ENCODE measurements around the gene ORC3. TPM values are rescaled to one million over a fixed set of nuclear protein-coding genes. Genes with fewer than 3 reads are reported as not detected.

ORC3 gene
- total RNA-seq, 4 donors from 2014 or later: 11.4 to 21.6 (median 13.9) TPM

- TF ChIP-seq, protein P1, sequence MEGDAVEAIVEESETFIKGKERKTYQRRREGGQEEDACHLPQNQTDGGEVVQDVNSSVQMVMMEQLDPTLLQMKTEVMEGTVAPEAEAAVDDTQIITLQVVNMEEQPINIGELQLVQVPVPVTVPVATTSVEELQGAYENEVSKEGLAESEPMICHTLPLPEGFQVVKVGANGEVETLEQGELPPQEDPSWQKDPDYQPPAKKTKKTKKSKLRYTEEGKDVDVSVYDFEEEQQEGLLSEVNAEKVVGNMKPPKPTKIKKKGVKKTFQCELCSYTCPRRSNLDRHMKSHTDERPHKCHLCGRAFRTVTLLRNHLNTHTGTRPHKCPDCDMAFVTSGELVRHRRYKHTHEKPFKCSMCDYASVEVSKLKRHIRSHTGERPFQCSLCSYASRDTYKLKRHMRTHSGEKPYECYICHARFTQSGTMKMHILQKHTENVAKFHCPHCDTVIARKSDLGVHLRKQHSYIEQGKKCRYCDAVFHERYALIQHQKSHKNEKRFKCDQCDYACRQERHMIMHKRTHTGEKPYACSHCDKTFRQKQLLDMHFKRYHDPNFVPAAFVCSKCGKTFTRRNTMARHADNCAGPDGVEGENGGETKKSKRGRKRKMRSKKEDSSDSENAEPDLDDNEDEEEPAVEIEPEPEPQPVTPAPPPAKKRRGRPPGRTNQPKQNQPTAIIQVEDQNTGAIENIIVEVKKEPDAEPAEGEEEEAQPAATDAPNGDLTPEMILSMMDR (IDR thresholded peaks at IDR 0.05): no peak
- DNase-seq (ENCODE audit: low spot score) (no peak), ATAC-seq (ENCODE audit: low FRiP score) (no peak)
Observed at GRCh38 chr6:87664921-87665485, 75.1 kb downstream of the ORC3 start.

- TF ChIP-seq, protein P1 (IDR thresholded peaks at IDR 0.05): no peak
- ATAC-seq (ENCODE audit: low FRiP score) (no peak), DNase-seq (ENCODE audit: low spot score) (no peak)
Observed at GRCh38 chr6:87667032-87667431, 77.1 kb downstream of the ORC3 start.

DNA sequence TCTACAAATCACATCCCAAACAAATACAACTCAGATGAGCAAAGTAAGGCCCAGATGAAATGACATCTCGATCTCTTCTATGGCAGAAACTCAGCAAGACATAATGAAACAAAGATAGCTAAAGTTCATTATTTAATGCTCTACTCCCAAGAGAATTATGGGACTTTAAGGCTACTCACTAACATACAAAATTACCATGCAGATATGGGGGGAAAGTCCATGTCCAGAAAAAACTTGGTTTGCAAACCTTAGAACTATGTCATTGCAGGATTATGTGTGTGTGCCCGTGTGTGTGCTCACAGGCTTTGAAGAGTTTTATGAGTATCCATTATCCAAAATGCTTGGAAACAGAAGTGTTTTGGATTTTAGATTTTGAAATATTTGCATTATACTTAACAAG lies 78.1 kb downstream of the ORC3 start:
- TF ChIP-seq, protein P1 (IDR thresholded peaks at IDR 0.05): no peak

DNA sequence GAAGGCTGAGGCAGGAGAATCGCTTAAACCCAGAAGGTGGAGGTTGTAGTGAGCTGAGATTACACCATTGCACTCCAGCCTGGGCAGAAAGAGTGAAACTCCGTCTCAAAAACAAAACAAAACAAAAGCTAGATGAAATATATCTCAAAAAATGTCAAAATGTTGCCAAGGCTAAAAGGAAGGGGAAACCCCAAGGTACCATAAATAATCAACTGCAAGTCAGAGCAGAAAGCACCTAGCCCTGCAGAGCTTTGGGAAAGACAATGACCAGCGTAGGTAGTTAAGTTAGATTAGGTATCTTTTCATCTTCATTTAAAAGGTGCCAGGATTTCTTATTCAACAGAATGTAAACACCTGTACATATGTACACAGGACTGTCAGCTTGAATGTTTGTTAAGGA lies 79.1 kb downstream of the ORC3 start:
- no peak for ATAC-seq (ENCODE audit: low FRiP score)
- TF ChIP-seq, protein P1 (IDR thresholded peaks at IDR 0.05): no peak
- DNase-seq (ENCODE audit: low spot score): no peak

More for the DNA sequence above, 78.1 kb downstream of the ORC3 start:
- DNase-seq (ENCODE audit: low spot score) (no peak), ATAC-seq (ENCODE audit: low FRiP score) (no peak)

GRCh38 chr6:87670707-87671106 lies 80.8 kb downstream of the ORC3 start:
- TF ChIP-seq, protein P1 (IDR thresholded peaks at IDR 0.05): no peak
- no peak for ATAC-seq (ENCODE audit: low FRiP score)
- no peak for DNase-seq (ENCODE audit: low spot score)

DNA sequence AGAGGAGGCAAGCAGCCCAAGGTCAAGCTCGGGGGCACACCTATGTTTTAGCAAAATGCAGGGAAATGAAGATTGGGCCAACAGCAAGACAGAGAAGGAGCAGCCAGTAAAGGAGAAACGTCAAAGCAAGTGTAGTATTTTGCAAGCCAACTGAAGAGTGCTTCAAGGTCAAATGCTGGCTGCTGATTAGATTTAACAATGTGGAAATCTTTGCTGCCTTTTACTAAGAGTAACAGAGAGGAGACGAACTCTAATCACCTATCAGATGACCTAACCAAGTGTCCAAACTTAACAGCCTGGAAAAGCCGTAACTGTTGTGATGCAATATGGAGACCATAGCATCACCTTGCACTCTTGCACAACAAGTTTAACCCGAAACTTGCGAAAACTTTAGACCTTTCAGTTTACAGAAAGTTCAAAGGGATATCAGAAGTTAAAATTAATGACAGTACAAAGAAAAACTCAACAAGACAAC lies 81.7 kb downstream of the ORC3 start:
- DNase-seq (ENCODE audit: low spot score) (no peak), ATAC-seq (ENCODE audit: low FRiP score) (no peak)
- TF ChIP-seq, protein P1 (IDR thresholded peaks at IDR 0.05): no peak

GRCh38 chr6:87672641-87673040 lies 82.7 kb downstream of the ORC3 start:
- TF ChIP-seq, protein P1 (IDR thresholded peaks at IDR 0.05): no peak
- ATAC-seq (ENCODE audit: low FRiP score): no peak
- DNase-seq (ENCODE audit: low spot score): no peak
